Heart right ventricle (tissue), 16 donors: ENCODE results near the gene SCIN. TPM values are rescaled to one million over a fixed set of nuclear protein-coding genes. Genes with fewer than 3 reads are reported as not detected.
A peak's percentile ranks its signal among the peaks of the same experiment; 100 is the strongest.

Experiments used
- ATAC-seq, 8 donors: fragments of 200-7000 bp; cut with Tn5 transposase; one replicate each; pipeline ENCODE4 v1.9.1; 2020; ENCODE audit warnings: mild to moderate bottlenecking in 8 of 8, moderate library complexity in 8 of 8, moderate number of reproducible peaks in 1 of 8
- DNase-seq, 2 donors: peaks; one replicate each; pipeline ENCODE4 v3.0.0-alpha.2; 2020
- H3K27ac ChIP-seq, 10 donors: fragments of 200-600 bp; sonication (generic) in 2 of 10; one replicate each; pipeline versions ENCODE4 v1.5.0 to v1.8.0; 2020 to 2022; ENCODE audit warnings: mild to moderate bottlenecking in 3 of 10
- H3K27me3 ChIP-seq, 7 donors: fragments of 200-600 bp; one replicate each; pipeline ENCODE4 v1.8.0; 2021 to 2022; ENCODE audit warnings: mild to moderate bottlenecking in 2 of 7
- H3K36me3 ChIP-seq, 9 donors: fragments of 200-600 bp; sonication (generic) in 1 of 9; one replicate each; pipeline versions ENCODE4 v1.5.0 to v1.8.0; 2020 to 2022; ENCODE audit warnings: mild to moderate bottlenecking in 2 of 9
- H3K4me1 ChIP-seq, 9 donors: fragments of 200-600 bp; sonication (generic) in 1 of 9; one replicate each; pipeline versions ENCODE4 v1.5.0 to v1.8.0; 2020 to 2022; ENCODE audit warnings: mild to moderate bottlenecking in 4 of 9
- H3K4me3 ChIP-seq, 10 donors: fragments of 200-600 bp; sonication (generic) in 2 of 10; one replicate each; pipeline versions ENCODE4 v1.5.0 to v1.8.0; 2020 to 2022; ENCODE audit warnings: mild to moderate bottlenecking in 7 of 10, moderate library complexity in 2 of 10
- H3K9me3 ChIP-seq, 11 donors: fragments of 200-600 bp in 10 of 11; sonication (generic) in 2 of 11; one replicate each; pipeline versions ENCODE4 v1.5.0 to v1.8.0; 2013 to 2022; ENCODE audit warnings: mild to moderate bottlenecking in 2 of 11, control low read depth in 1 of 11, moderate library complexity in 1 of 11
- CTCF ChIP-seq, 9 donors: fragments of 200-600 bp; sonication (generic) in 2 of 9; IDR thresholded peaks; one replicate each; pipeline versions ENCODE4 v1.5.0 to v1.8.0; 2021 to 2022; ENCODE audit warnings: antibody characterized with exemption in 9 of 9, mild to moderate bottlenecking in 5 of 9, moderate library complexity in 1 of 9
- WGBS, 2 donors: extraction: QIAGEN DNeasy Blood & Tissue Kit; methylation state at CpG; one replicate each; pipeline ENCODE4 v1.1.7; 2013; ENCODE audit warnings: inconsistent platforms in 1 of 2; 5-methylcytosine and 5-hydroxymethylcytosine counted together
- intact Hi-C, 10 donors: fragments of 100-400 bp; cut with DNase I; formaldehyde crosslinking; loops; one replicate each; pipeline versions ENCODE4 v1.11.1 to v1.14.2; 2022
- polyA plus RNA-seq, 2 donors: library from polyadenylated mRNA; stranded (reverse); fragments of 200-250 nt; gene quantifications; one replicate each; pipeline ENCODE4 v1.2.3, GENCODE V29; 2013
- total RNA-seq, 10 donors: library from RNA; stranded (reverse); fragmentation: NEBNext Ultra II Directional in 3 of 10; extraction: Animal tissue kit (Norgen Biotek cat#: 25700) in 3 of 10; gene quantifications; one replicate each; pipeline versions ENCODE4 v1.2.1 to v1.2.4, GENCODE V29; 2021 to 2023
- donor health status: Arrhythmogenic right ventricular cardiomyopathy.
- donor health status: ischemic (EF 13 %, LVEDD 7.1; RV severe dilation, severe dysfunction).
- donor health status: healthy with polysubstance abuse.
- donor health status: DM: no; HTN: yes; CAD: no.
- donor health status: DM: no; HTN: no; CAD: no.
- donor health status: ischemic (EF 25% LVEDD 6.9; RV normal size, moderate dysfunction).
- donor health status: ischemic (EF 25% LVEDD 5.7; RV mildly dilated, moderate dysfunction).
- donor health status: healthy.
- donor health status: DM: yes; HTN: yes; CAD: no.
- donor health status: Ischemic cardiomyopathy.
- donor health status: ischemic (EF 35%, LVEDD 5.7; RV mildly dilated, moderate dysfunction).
- donor health status: nonischemic (EF 11% LVEDD 7.7; RV severe dilation, severe dysfunction).
- donor health status: DM: yes; HTN: yes; CAD: no.
- donor health status: PGD.
- donor health status: ischemic (EF 29% LVEDD 5.4; RV normal size, mild dysfunction).
- donor health status: nonischemic (EF 23%, LVEDD 6.1; RV moderate dilation, normal function).

The SCIN gene
- total and polyA plus RNA-seq, 12 donors: 0.01 to 1.5 (median 0.32) TPM; not detected in 3

- H3K27me3 ChIP-seq: peaks cover 4 to 56% (median 42%) of the 10 kb centered on the region in 7 donors
- H3K4me3 ChIP-seq: peak overlapping the region in 1 of 10 donors; percentile 50
- intact Hi-C loops: no loop called here
- peaks cover 0 to 23% (median 13%) of the 10 kb centered on the region in 9 donors for H3K4me1 ChIP-seq
- H3K9me3 ChIP-seq: no peaks in the 10 kb centered on the region
- WGBS, 2 donors: 47 to 51% methylated on average over 5 of the region's 5 CpGs
- DNase-seq (no peak), ATAC-seq (no peak)
- no peak for TF ChIP-seq CTCF (IDR thresholded peaks at IDR 0.05)
- no peaks in the 10 kb centered on the region for H3K36me3 ChIP-seq
- no peak overlapping the region for H3K27ac ChIP-seq
Observed at GRCh38 chr7:12569673-12570072, 847 bp upstream of the SCIN start.

- ATAC-seq: peak in 2 of 8 donors; percentile 8 to 35
- peak overlapping the region in 9 of 10 donors; percentile 7 to 55 (median 45) for H3K4me3 ChIP-seq
Observed at GRCh38 chr7:12570168-12570533, 369 bp upstream of the SCIN start.

GRCh38 chr7:12571691-12572090 is 1.2 kb downstream of the SCIN start:
- 83 to 92% methylated on average over 5 of the region's 5 CpGs for WGBS, 2 donors
- DNase-seq (no peak), ATAC-seq (no peak)
- Histone ChIP-seq H3K36me3 (no peaks in the 10 kb centered on the region), H3K4me3 (no peak overlapping the region), H3K27me3 (peaks cover 4 to 56% (median 42%) of the 10 kb centered on the region in 7 donors), H3K4me1 (peaks cover 0 to 23% (median 13%) of the 10 kb centered on the region in 9 donors), H3K9me3 (no peaks in the 10 kb centered on the region), H3K27ac (no peak overlapping the region)
- TF ChIP-seq CTCF (IDR thresholded peaks at IDR 0.05): no peak
- intact Hi-C loops: no loop called here

More at GRCh38 chr7:12570168-12570533, 369 bp upstream of the SCIN start:
- Histone ChIP-seq H3K9me3 (no peaks in the 10 kb centered on the region), H3K27ac (no peak overlapping the region), H3K36me3 (no peaks in the 10 kb centered on the region), H3K4me1 (peaks cover 0 to 23% (median 13%) of the 10 kb centered on the region in 9 donors), H3K27me3 (peaks cover 4 to 56% (median 42%) of the 10 kb centered on the region in 7 donors)
- intact Hi-C loops: no loop called here
- WGBS, 2 donors: 5 to 10% methylated on average over 10 of the region's 10 CpGs
- no peak for TF ChIP-seq CTCF (IDR thresholded peaks at IDR 0.05)
- DNase-seq: no peak

GRCh38 chr7:12572941-12573575 is 2.5 kb downstream of the SCIN start:
- no peaks in the 10 kb centered on the region for H3K36me3 ChIP-seq
- TF ChIP-seq CTCF (IDR thresholded peaks at IDR 0.05): no peak
- 43 to 56% methylated on average over 2 of the region's 2 CpGs for WGBS, 2 donors
- H3K27me3 ChIP-seq: peaks cover 4 to 48% (median 36%) of the 10 kb centered on the region in 7 donors
- intact Hi-C loops: no loop called here
- peaks cover 0 to 23% (median 13%) of the 10 kb centered on the region in 9 donors for H3K4me1 ChIP-seq
- no peak for DNase-seq
- H3K27ac ChIP-seq: no peak overlapping the region
- H3K9me3 ChIP-seq: no peaks in the 10 kb centered on the region
- no peak overlapping the region for H3K4me3 ChIP-seq
- no peak for ATAC-seq
